Tibial nerve (tissue), 4 donors: ENCODE measurements around the gene RBBP5. TPM values are rescaled to one million over a fixed set of nuclear protein-coding genes. Genes with fewer than 3 reads are reported as not detected.

Experiments
- DNase-seq, 2 donors: peaks; one replicate each; pipeline ENCODE4 v3.0.0-alpha.2; 2019; ENCODE audit warnings: low spot score in 2 of 2
- H3K27ac ChIP-seq, 4 donors: fragments of 200-600 bp; sonication (generic) in 3 of 4; one replicate each; pipeline ENCODE4 v1.5.1; 2017 to 2019; ENCODE audit warnings: mild to moderate bottlenecking in 1 of 4
- H3K27me3 ChIP-seq, 2 donors: fragments of 200-600 bp; sonication (generic) in 1 of 2; one replicate each; pipeline versions ENCODE4 v1.5.1 to v1.6.0; 2017 to 2019
- H3K36me3 ChIP-seq, 3 donors: fragments of 200-600 bp; sonication (generic); one replicate each; pipeline ENCODE4 v1.5.1; 2018 to 2019
- H3K4me1 ChIP-seq, 4 donors: fragments of 200-600 bp; sonication (generic) in 3 of 4; one replicate each; pipeline ENCODE4 v1.5.1; 2017 to 2019
- H3K4me3 ChIP-seq, 4 donors: fragments of 200-600 bp; sonication (generic) in 3 of 4; one replicate each; pipeline ENCODE4 v1.5.1; 2017 to 2019; ENCODE audit warnings: mild to moderate bottlenecking in 1 of 4, moderate library complexity in 1 of 4
- H3K9me3 ChIP-seq, 4 donors: fragments of 200-600 bp; sonication (generic) in 3 of 4; one replicate each; pipeline ENCODE4 v1.5.1; 2017 to 2019
- EP300 ChIP-seq, 2 donors: sonication (generic); formaldehyde crosslinking; IDR thresholded peaks; one replicate each; pipeline ENCODE4 v1.6.1; 2017; ENCODE audit warnings: antibody characterized with exemption in 2 of 2, mild to moderate bottlenecking in 1 of 2
- POLR2A ChIP-seq, 2 donors: fragments of 450-650 bp; IDR thresholded peaks; one replicate each; pipeline ENCODE4 v1.6.1; 2017; ENCODE audit warnings: antibody characterized with exemption in 2 of 2, mild to moderate bottlenecking in 2 of 2, moderate library complexity in 2 of 2
- WGBS, 2 donors: methylation state at CpG; one replicate each; pipeline ENCODE4 v1.1.5; 2018; 5-methylcytosine and 5-hydroxymethylcytosine counted together
- total RNA-seq, 4 donors: library from RNA; depleted of rRNA; stranded (reverse); fragments of >200 nt; gene quantifications; one replicate each; pipeline ENCODE4 v1.1.0, GENCODE V29; 2016
- TF ChIP-seq, protein P1 (sequence below), 5 experiments: fragments of 200-600 bp in 3 of 5; fragments of 450-650 bp in 2 of 5; sonication (generic) in 3 of 5; IDR thresholded peaks; one replicate each; pipeline ENCODE4 v1.5.1; 2016 to 2019; ENCODE audit warnings: antibody characterized with exemption in 5 of 5, mild to moderate bottlenecking in 3 of 5, moderate library complexity in 2 of 5

RBBP5 gene
- total RNA-seq, 4 donors from 2014 or later, result 12.5 to 18.4 (median 14.4) TPM

DNA sequence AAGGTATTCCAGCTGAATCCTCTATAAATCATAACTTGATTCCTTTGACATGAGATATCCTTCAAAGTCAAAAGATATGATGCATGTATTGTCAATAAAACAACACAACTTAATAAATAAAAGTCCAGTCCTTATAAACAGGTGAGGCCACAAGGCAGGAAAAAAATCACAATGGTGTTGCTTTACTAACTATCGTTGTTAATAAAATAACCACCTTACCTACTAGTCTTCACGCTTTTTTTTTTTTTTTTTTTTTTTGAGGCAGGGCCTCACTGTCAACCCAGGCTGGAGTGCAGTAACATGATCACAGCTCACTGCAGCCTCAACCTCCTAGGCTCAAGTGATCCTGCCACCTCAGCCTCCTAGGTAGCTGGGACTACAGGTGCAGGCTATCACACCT is 37.4 kb downstream of the RBBP5 start, which contains the start of gene TMEM81:
Gene TMEM81 (minus strand): TSS at position 101 of the 400 bp plus-strand sequence. CDS start 140 bp downstream, outside the sequence.
- Histone ChIP-seq H3K27me3 (no peaks in the 10 kb centered on the region), H3K4me1 (no peaks in the 10 kb centered on the region), H3K36me3 (peaks cover 0 to 69% (median 5%) of the 10 kb centered on the region in 3 donors), H3K4me3 (no peak within 1 kb of the TSS), H3K27ac (no peak within 1 kb of the TSS), H3K9me3 (no peaks in the 10 kb centered on the region)
- no peak for DNase-seq
- TF ChIP-seq, protein P1, sequence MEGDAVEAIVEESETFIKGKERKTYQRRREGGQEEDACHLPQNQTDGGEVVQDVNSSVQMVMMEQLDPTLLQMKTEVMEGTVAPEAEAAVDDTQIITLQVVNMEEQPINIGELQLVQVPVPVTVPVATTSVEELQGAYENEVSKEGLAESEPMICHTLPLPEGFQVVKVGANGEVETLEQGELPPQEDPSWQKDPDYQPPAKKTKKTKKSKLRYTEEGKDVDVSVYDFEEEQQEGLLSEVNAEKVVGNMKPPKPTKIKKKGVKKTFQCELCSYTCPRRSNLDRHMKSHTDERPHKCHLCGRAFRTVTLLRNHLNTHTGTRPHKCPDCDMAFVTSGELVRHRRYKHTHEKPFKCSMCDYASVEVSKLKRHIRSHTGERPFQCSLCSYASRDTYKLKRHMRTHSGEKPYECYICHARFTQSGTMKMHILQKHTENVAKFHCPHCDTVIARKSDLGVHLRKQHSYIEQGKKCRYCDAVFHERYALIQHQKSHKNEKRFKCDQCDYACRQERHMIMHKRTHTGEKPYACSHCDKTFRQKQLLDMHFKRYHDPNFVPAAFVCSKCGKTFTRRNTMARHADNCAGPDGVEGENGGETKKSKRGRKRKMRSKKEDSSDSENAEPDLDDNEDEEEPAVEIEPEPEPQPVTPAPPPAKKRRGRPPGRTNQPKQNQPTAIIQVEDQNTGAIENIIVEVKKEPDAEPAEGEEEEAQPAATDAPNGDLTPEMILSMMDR (IDR thresholded peaks at IDR 0.05), result no peak
- TF ChIP-seq POLR2A (IDR thresholded peaks at IDR 0.05), result no peak
- TF ChIP-seq EP300 (IDR thresholded peaks at IDR 0.05), result no peak
- 100% methylated on average over 2 of the region's 2 CpGs for WGBS, 2 donors

DNA sequence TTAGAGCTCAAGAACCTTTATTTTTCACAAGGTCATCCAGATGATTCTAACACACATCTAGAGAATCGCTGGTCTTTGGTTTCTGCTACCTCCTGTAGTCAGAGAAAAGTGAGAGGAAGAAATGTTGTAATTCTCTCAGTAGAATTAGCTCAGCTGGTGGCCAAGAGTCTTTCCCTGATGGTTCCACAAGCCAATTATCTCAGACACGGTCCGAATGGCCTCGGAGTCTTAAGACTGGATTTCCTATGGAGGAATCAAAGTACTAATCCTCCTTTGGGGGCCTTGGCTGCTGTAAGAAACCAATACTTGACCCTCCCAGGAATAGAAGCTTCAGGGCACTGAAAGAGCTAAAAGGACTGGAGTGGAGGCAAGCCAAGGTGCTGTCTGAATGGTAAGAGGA is 39.3 kb downstream of the RBBP5 start:
- H3K36me3 ChIP-seq, result peaks cover 0 to 51% (median 0%) of the 10 kb centered on the region in 3 donors
- TF ChIP-seq, protein P1 (IDR thresholded peaks at IDR 0.05), result no peak
- TF ChIP-seq EP300 (IDR thresholded peaks at IDR 0.05) (no peak), POLR2A (IDR thresholded peaks at IDR 0.05) (no peak)
- no peak overlapping the region for H3K27ac ChIP-seq
- no peaks in the 10 kb centered on the region for H3K27me3 ChIP-seq
- no peaks in the 10 kb centered on the region for H3K4me1 ChIP-seq
- H3K9me3 ChIP-seq, result no peaks in the 10 kb centered on the region
- no peak for DNase-seq
- WGBS, 2 donors, result 87% methylated on average over 4 of the region's 4 CpGs
- H3K4me3 ChIP-seq, result no peak overlapping the region

DNA sequence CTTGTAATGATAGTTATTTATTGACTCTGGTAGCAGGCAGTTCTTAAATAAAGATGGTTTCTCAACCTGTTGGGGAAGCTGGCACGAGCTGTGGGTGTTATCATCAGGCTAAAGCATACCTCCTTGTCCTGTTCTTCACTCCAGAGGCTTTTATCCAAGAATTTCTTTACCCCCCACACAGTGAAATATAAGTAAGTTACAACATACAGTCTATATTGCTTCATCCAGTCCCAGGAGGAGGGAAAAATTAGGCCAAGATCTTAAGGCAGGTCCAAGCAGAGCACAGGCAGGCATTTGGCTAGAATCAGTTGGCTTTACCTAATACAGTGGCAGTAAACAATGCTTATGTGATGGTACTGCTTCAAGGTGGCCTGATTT is 43.9 kb downstream of the RBBP5 start:
- 82 to 95% methylated on average over 1 of the region's 1 CpG for whole genome bisulfite sequencing, 2 donors
- no peaks in the 10 kb centered on the region for H3K4me1 ChIP-seq

DNA sequence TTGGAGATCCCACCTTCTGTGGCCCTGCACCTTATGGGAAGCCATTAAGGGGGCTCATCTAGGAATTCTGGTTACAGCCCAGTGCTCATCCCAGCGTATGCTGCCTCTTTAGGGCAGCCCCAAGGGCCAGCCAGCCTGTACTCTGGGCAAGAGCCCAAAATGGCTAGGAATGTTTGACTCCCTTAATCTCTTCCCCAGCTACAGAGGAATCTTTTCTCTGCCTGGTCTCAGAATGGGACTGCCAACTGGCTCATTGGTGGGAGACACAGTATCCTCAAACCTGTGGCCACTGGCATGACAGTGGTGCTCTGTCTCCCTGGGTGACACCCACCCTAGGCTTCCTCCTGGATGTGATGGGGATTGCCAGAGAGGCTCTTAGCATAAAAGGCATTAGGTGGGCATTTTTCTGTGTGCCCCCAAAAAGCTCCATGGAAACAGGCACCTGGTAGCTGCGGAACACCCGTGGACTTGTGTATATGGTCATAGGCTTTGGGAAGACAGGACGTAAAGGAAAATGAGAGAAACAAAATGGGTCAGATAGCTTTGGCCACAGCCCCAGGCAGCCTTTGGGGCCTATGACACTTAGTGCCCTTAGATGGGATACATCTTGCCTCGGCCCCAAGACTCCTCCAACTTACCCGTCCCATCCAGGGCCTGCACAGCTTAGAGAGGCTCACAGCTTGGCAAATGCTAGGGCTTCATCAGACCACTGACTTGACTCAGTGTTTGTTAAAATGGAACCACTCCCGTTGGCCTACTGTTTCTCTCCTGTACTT is 44.4 kb downstream of the RBBP5 start:
- Histone ChIP-seq H3K9me3 (no peaks in the 10 kb centered on the region), H3K36me3 (peaks cover 0 to 18% (median 0%) of the 10 kb centered on the region in 3 donors), H3K27me3 (no peaks in the 10 kb centered on the region), H3K4me1 (no peaks in the 10 kb centered on the region), H3K4me3 (no peak overlapping the region), H3K27ac (no peak overlapping the region)
- no peak for DNase-seq
- 81 to 87% methylated on average over 7 of the region's 7 CpGs for WGBS, 2 donors
- TF ChIP-seq POLR2A (IDR thresholded peaks at IDR 0.05), result no peak
- TF ChIP-seq, protein P1 (IDR thresholded peaks at IDR 0.05), result no peak
- TF ChIP-seq EP300 (IDR thresholded peaks at IDR 0.05), result no peak

More for the DNA sequence above, 43.9 kb downstream of the RBBP5 start:
- peaks cover 0 to 18% (median 0%) of the 10 kb centered on the region in 3 donors for H3K36me3 ChIP-seq
- no peak overlapping the region for H3K27ac ChIP-seq
- H3K4me3 ChIP-seq, result no peak overlapping the region
- H3K9me3 ChIP-seq, result no peaks in the 10 kb centered on the region
- no peak for DNase-seq
- no peaks in the 10 kb centered on the region for H3K27me3 ChIP-seq
- TF ChIP-seq EP300 (IDR thresholded peaks at IDR 0.05), result no peak
- no peak for TF ChIP-seq POLR2A (IDR thresholded peaks at IDR 0.05)
- TF ChIP-seq, protein P1 (IDR thresholded peaks at IDR 0.05), result no peak

DNA sequence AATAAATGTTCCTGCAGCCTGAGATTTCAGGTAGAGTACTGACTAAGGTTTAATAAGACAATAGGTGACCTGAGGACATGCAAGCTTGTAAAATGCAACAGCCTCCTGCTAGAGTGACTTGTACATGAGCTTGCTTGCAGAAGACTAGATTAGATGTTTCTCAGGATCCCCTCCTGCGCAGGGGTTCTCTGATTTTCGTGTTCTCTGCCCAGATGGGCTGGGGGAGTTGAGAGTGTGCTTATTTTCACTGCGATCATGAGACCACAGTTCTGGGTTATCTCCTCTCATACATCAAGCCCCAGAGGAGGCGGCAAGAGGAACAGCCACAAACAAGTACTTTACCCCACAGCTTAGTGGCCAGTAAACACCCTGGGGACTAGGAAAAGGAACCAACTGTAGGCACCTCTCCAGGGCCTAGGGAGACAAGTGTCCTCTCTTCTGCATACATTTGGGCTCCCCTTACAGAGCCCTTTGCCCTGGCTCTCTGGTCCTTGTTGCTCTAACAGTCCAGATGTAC is 45.5 kb downstream of the RBBP5 start:
- H3K4me1 ChIP-seq, result no peaks in the 10 kb centered on the region
- no peaks in the 10 kb centered on the region for H3K27me3 ChIP-seq
- WGBS, 2 donors, result 78 to 86% methylated on average over 4 of the region's 4 CpGs
- H3K9me3 ChIP-seq, result no peaks in the 10 kb centered on the region
- no peak overlapping the region for H3K4me3 ChIP-seq
- TF ChIP-seq POLR2A (IDR thresholded peaks at IDR 0.05) (no peak), EP300 (IDR thresholded peaks at IDR 0.05) (no peak)
- TF ChIP-seq, protein P1 (IDR thresholded peaks at IDR 0.05), result no peak
- DNase-seq, result no peak
- no peak overlapping the region for H3K27ac ChIP-seq
- H3K36me3 ChIP-seq, result peaks cover 0 to 22% (median 0%) of the 10 kb centered on the region in 3 donors
